Natural killer cell (primary cell): ENCODE measurements around the gene DEFB118. TPM values are rescaled to one million over a fixed set of nuclear protein-coding genes. Genes with fewer than 3 reads are reported as not detected.
"Not testable (repeated sequence)": the region's sequence is repeated elsewhere in the genome, so short reads cannot be mapped to it uniquely, and the experiment has no call there.

Experiments used
- ATAC-seq, 3 donors: fragments of 150-1000 bp in 2 of 3; fragments of 200-7000 bp in 1 of 3; cut with Tn5 transposase; 1 replicate in 1 of 3; 2 replicates in 2 of 3; pipeline ENCODE4 v1.10.0; 2021; ENCODE audit warnings: mild to moderate bottlenecking in 2 of 3, moderate library complexity in 2 of 3
- DNase-seq, 2 donors: peaks; one replicate each; pipeline versions ENCODE4 v3.0.0 to v3.0.0-alpha.2; 2013 to 2021; ENCODE audit warnings: mixed read lengths in 1 of 2
- H3K27ac ChIP-seq: one replicate; pipeline ENCODE4 v1.5.1; 2013; ENCODE audit warnings: mild to moderate bottlenecking, low read length
- H3K27me3 ChIP-seq: one replicate; pipeline ENCODE4 v1.6.1; 2013; ENCODE audit warnings: low read length; ENCODE audit not compliant: control insufficient read depth, insufficient read depth
- H3K36me3 ChIP-seq: one replicate; pipeline ENCODE4 v1.6.1; 2013; ENCODE audit warnings: low read length; ENCODE audit not compliant: control insufficient read depth, insufficient read depth
- H3K4me1 ChIP-seq: one replicate; pipeline ENCODE4 v1.6.1; 2013; ENCODE audit warnings: low read length; ENCODE audit not compliant: control insufficient read depth, insufficient read depth
- H3K4me3 ChIP-seq: one replicate; pipeline ENCODE4 v1.5.1; 2013; ENCODE audit warnings: low read length
- H3K9me3 ChIP-seq: one replicate; pipeline ENCODE4 v1.6.1; 2013; ENCODE audit warnings: low read length; ENCODE audit not compliant: control insufficient read depth, insufficient read depth
- H3K27ac Mint-ChIP-seq, 2 donors: one replicate each; pipeline ENCODE4 v1.8.0; 2022; ENCODE audit warnings: mild to moderate bottlenecking in 2 of 2, mixed read lengths in 2 of 2, moderate library complexity in 1 of 2
- H3K27me3 Mint-ChIP-seq, 2 donors: one replicate each; pipeline ENCODE4 v1.8.0; 2022; ENCODE audit warnings: low read depth in 2 of 2, mixed read lengths in 2 of 2
- H3K36me3 Mint-ChIP-seq: one replicate; pipeline ENCODE4 v1.8.0; 2022; ENCODE audit warnings: mixed read lengths
- H3K4me1 Mint-ChIP-seq, 2 donors: one replicate each; pipeline ENCODE4 v1.8.0; 2022; ENCODE audit warnings: mixed read lengths in 2 of 2
- H3K4me3 Mint-ChIP-seq: one replicate; pipeline ENCODE4 v1.8.0; 2022; ENCODE audit warnings: mild to moderate bottlenecking, moderate library complexity, mixed read lengths
- H3K9me3 Mint-ChIP-seq, 2 donors: one replicate each; pipeline ENCODE4 v1.8.0; 2022; ENCODE audit warnings: mixed read lengths in 2 of 2
- WGBS: methylation state at CpG from one replicate; pipeline ENCODE4 v1.1.7; 2013; ENCODE audit warnings: missing lambda C conversion rate; ENCODE audit not compliant: insufficient coverage; 5-methylcytosine and 5-hydroxymethylcytosine counted together
- intact Hi-C: fragments of 100-400 bp; cut with micrococcal nuclease; formaldehyde crosslinking; loops from one replicate; pipeline ENCODE4 v1.14.2; 2022
- total RNA-seq, 4 donors: library from RNA; stranded (reverse); fragments of 120-200 nt in 1 of 4; gene quantifications; one replicate each; pipeline versions ENCODE4 v1.2.3 to v1.2.4, GENCODE V29; 2013 to 2022
- TF ChIP-seq, protein P1 (sequence below): fragments of 200-600 bp; IDR thresholded peaks from one replicate; pipeline ENCODE4 v1.8.0; 2022; ENCODE audit warnings: antibody characterized with exemption

DEFB118 gene
- total RNA-seq, 3 donors from 2014 or later (not counting 1 experiment from before 2014, with no cell fraction given), result not detected

DNA sequence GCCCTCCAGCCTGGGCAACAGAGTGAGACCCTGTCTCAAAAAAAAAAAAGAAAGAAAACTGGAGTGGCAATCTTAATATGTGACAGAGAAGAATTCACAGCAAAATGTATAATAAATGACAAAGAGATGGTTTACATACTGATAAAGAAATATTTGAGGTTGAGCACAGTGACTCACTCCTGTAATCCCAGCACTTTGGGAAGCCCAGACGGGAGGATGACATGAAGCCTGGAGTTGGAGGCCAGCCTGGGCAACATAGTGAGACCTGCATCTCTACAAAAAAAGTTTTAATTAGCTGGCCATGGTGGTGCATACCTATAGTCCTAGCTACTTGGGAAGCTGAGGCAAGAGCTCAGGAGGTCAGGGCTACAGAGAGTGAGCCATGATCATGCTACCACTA is 12.4 kb upstream of the DEFB118 start:
- no peak overlapping the region for H3K27ac ChIP-seq
- Mint-ChIP-seq H3K4me1 (no peaks in the 10 kb centered on the region), H3K27ac (no peak overlapping the region), H3K4me3 (no peak overlapping the region), H3K27me3 (peaks cover 0 to 3% of the 10 kb centered on the region in 2 donors), H3K9me3 (no peaks in the 10 kb centered on the region), H3K36me3 (no peaks in the 10 kb centered on the region)
- WGBS, result 78% methylated on average over 1 of the region's 1 CpG
- H3K36me3 ChIP-seq, result no peaks in the 10 kb centered on the region
- H3K4me1 ChIP-seq, result no peaks in the 10 kb centered on the region
- H3K9me3 ChIP-seq, result no peaks in the 10 kb centered on the region
- H3K27me3 ChIP-seq, result no peaks in the 10 kb centered on the region
- DNase-seq (no peak), ATAC-seq (no peak)
- intact Hi-C loops, result no loop called here
- H3K4me3 ChIP-seq, result no peak overlapping the region
- TF ChIP-seq, protein P1, sequence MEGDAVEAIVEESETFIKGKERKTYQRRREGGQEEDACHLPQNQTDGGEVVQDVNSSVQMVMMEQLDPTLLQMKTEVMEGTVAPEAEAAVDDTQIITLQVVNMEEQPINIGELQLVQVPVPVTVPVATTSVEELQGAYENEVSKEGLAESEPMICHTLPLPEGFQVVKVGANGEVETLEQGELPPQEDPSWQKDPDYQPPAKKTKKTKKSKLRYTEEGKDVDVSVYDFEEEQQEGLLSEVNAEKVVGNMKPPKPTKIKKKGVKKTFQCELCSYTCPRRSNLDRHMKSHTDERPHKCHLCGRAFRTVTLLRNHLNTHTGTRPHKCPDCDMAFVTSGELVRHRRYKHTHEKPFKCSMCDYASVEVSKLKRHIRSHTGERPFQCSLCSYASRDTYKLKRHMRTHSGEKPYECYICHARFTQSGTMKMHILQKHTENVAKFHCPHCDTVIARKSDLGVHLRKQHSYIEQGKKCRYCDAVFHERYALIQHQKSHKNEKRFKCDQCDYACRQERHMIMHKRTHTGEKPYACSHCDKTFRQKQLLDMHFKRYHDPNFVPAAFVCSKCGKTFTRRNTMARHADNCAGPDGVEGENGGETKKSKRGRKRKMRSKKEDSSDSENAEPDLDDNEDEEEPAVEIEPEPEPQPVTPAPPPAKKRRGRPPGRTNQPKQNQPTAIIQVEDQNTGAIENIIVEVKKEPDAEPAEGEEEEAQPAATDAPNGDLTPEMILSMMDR, result no peak

DNA sequence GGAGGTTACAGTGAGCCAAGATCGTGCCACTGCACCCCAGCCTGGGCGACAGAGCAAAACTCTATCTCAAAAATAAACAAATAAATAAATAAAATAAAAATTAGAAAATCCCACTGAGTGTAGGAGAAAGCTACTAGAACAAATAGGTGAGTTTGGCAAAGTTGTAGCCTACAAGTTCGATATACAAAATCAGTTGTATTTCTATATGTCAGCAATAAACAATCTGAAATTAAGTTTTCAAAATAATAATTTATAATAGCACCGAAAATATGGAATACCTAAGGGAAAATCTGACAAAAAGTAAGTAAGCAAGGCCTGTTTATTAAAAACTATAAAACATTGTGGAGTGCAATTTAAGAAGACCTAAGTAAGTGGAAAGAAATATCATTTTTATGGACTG is 5.1 kb upstream of the DEFB118 start:
- DNase-seq (no peak), ATAC-seq (no peak)
- H3K27me3 ChIP-seq, result no peaks in the 10 kb centered on the region
- no peaks in the 10 kb centered on the region for H3K4me1 ChIP-seq
- no peaks in the 10 kb centered on the region for H3K4me1 Mint-ChIP-seq
- H3K36me3 ChIP-seq, result no peaks in the 10 kb centered on the region
- H3K4me3 Mint-ChIP-seq, result no peak overlapping the region
- no peaks in the 10 kb centered on the region for H3K27me3 Mint-ChIP-seq
- WGBS, result no CpG with 5 or more reads among the region's 4 CpGs
- no peak overlapping the region for H3K4me3 ChIP-seq
- no peak overlapping the region for H3K27ac ChIP-seq
- no peak overlapping the region for H3K27ac Mint-ChIP-seq
- no peaks in the 10 kb centered on the region for H3K36me3 Mint-ChIP-seq
- peaks cover 3% of the 10 kb centered on the region for H3K9me3 ChIP-seq
- TF ChIP-seq, protein P1, result no peak
- H3K9me3 Mint-ChIP-seq, result peaks cover 0 to 2% of the 10 kb centered on the region in 2 donors
- intact Hi-C loops, result no loop called here

DNA sequence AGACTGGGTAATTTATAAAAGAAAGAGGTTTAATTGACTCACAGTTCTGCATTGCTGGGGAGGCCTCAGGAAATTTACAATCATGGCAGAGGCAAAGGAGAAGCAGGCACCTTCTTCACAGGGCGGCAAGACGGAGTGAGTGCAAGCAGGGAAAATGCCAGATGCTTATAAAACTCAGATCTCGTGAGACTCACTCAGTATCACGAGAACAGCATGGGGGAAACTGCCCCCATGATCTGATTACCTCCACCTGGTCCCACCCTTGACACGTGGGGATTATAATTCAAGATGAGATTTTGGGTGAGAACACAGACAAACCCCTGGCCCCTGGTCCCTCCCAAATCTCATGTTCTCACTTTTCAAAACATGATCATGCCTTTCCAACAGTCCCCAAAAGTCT is 4.1 kb upstream of the DEFB118 start:
- H3K27me3 ChIP-seq, H3K27me3 Mint-ChIP-seq, intact Hi-C loops, H3K9me3 Mint-ChIP-seq, H3K4me1 Mint-ChIP-seq, H3K27ac Mint-ChIP-seq, H3K4me1 ChIP-seq, H3K4me3 Mint-ChIP-seq, H3K9me3 ChIP-seq, ATAC-seq, H3K4me3 ChIP-seq, H3K36me3 ChIP-seq, DNase-seq, H3K36me3 Mint-ChIP-seq, H3K27ac ChIP-seq: not testable (repeated sequence)
- WGBS, result 84% methylated on average over 4 of the region's 5 CpGs

DNA sequence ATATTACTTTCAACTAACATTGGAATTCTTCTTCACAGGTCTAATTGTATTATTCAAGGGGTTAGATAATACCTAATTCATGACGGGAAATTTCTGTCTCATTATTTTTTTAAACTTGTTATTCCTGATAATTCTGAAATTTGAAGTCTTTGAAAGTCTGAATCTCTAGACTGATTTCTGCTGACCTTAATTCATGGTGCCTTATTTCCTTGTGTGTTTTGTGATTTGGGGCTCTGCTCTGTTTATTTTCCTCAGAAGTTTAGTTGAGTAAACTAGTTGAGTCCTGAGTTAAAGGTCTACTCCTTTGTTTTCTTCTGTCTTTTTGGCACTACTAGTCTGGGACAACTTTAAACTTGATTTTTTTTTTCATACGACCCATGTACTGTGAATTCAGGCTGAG is 5.9 kb downstream of the DEFB118 start:
- H3K9me3 ChIP-seq, result no peaks in the 10 kb centered on the region
- no peak overlapping the region for H3K4me3 ChIP-seq
- H3K27ac ChIP-seq, result no peak overlapping the region
- no peak overlapping the region for H3K27ac Mint-ChIP-seq
- no peaks in the 10 kb centered on the region for H3K4me1 Mint-ChIP-seq
- DNase-seq (no peak), ATAC-seq (no peak)
- no peaks in the 10 kb centered on the region for H3K4me1 ChIP-seq
- no CpG with 5 or more reads among the region's 2 CpGs for WGBS
- intact Hi-C loops, result no loop called here
- H3K27me3 Mint-ChIP-seq, result peaks cover 0 to 2% of the 10 kb centered on the region in 2 donors
- H3K4me3 Mint-ChIP-seq, result no peak overlapping the region
- H3K27me3 ChIP-seq, result no peaks in the 10 kb centered on the region
- TF ChIP-seq, protein P1, result no peak
- peaks cover 0 to 2% of the 10 kb centered on the region in 2 donors for H3K9me3 Mint-ChIP-seq
- H3K36me3 ChIP-seq, result no peaks in the 10 kb centered on the region
- no peaks in the 10 kb centered on the region for H3K36me3 Mint-ChIP-seq
